DOHH2 (cell line): ENCODE data around the gene HGF.

Experiments used
- H3F3A ChIP-seq: fragments of 200-600 bp; sonication (generic), shearing (Covaris generic); 2 replicates; pipeline ENCODE4 v1.6.0; 2016; ENCODE audit warnings: antibody characterized with exemption, mild to moderate bottlenecking; ENCODE audit not compliant: control insufficient read depth, insufficient read depth
- H3K27ac ChIP-seq: fragments of 200-600 bp; sonication (generic); 2 replicates; pipeline ENCODE4 v1.5.1; 2014; ENCODE audit warnings: low read depth, mild to moderate bottlenecking, low read length, moderate library complexity
- H3K27me3 ChIP-seq: fragments of 200-600 bp; sonication (generic); 2 replicates; pipeline ENCODE4 v1.6.1; 2014; ENCODE audit warnings: mild to moderate bottlenecking, low read length, mixed read lengths; ENCODE audit not compliant: control insufficient read depth
- H3K36me3 ChIP-seq: fragments of 200-600 bp; sonication (generic); 2 replicates; pipeline ENCODE4 v1.6.1; 2014; ENCODE audit warnings: mild to moderate bottlenecking, low read length, moderate library complexity, mixed read lengths; ENCODE audit not compliant: control insufficient read depth
- H3K4me1 ChIP-seq: fragments of 200-600 bp; sonication (generic); 2 replicates; pipeline ENCODE4 v1.6.1; 2014; ENCODE audit warnings: mild to moderate bottlenecking, low read length, mixed read lengths; ENCODE audit not compliant: control insufficient read depth
- H3K4me2 ChIP-seq: fragments of 200-600 bp; sonication (generic); 2 replicates; pipeline ENCODE4 v1.6.0; 2014; ENCODE audit warnings: mild to moderate bottlenecking, low read length, moderate library complexity
- H3K4me3 ChIP-seq: fragments of 200-600 bp; sonication (generic); 2 replicates; pipeline ENCODE4 v1.5.1; 2014; ENCODE audit warnings: mild to moderate bottlenecking, low read length, mixed read lengths
- H3K79me2 ChIP-seq: fragments of 200-600 bp; sonication (generic); 2 replicates; pipeline ENCODE4 v1.6.1; 2014; ENCODE audit warnings: mild to moderate bottlenecking, low read length, mixed read lengths; ENCODE audit not compliant: control insufficient read depth
- H3K9me2 ChIP-seq: fragments of 200-600 bp; sonication (generic); replicated peaks from 2 replicates; pipeline ENCODE4 v1.6.1; 2014; ENCODE audit warnings: mild to moderate bottlenecking, low read length, mixed read lengths; ENCODE audit not compliant: control insufficient read depth
- H3K9me3 ChIP-seq: fragments of 200-600 bp; sonication (generic); 2 replicates; pipeline ENCODE4 v1.6.1; 2014; ENCODE audit warnings: antibody characterized with exemption, low read length, mixed read lengths; ENCODE audit not compliant: control insufficient read depth, insufficient read depth
- H4K20me1 ChIP-seq: fragments of 200-600 bp; sonication (generic); 2 replicates; pipeline ENCODE4 v1.6.0; 2014; ENCODE audit warnings: low read depth, mild to moderate bottlenecking, antibody characterized with exemption, low read length, moderate library complexity; ENCODE audit not compliant: control insufficient read depth, insufficient read depth
- CTCF ChIP-seq: fragments of 200-600 bp; sonication (generic); IDR thresholded peaks from one replicate; pipeline ENCODE4 v1.5.1; 2014; ENCODE audit warnings: antibody characterized with exemption, mild to moderate bottlenecking, low read depth, low read length; ENCODE audit not compliant: poor library complexity, severe bottlenecking
- EZH2phosphoT487 ChIP-seq: fragments of 200-600 bp; sonication (generic); IDR thresholded peaks from 2 replicates; pipeline ENCODE4 v1.6.1; 2017; ENCODE audit warnings: borderline replicate concordance, mild to moderate bottlenecking, antibody characterized with exemption, low read length, moderate library complexity, mixed read lengths

HGF gene

GRCh38 chr7:81705206-81705605 lies 64.6 kb downstream of the HGF start:
- no peak overlapping the region for H3K27ac ChIP-seq
- H4K20me1 ChIP-seq = no peaks in the 10 kb centered on the region
- no peaks in the 10 kb centered on the region for H3K36me3 ChIP-seq
- peaks cover 5% of the 10 kb centered on the region; the same call in 1 of the 2 replicates for H3K27me3 ChIP-seq
- no peak for TF ChIP-seq EZH2phosphoT487
- no peak for TF ChIP-seq CTCF
- no peak overlapping the region for H3K4me2 ChIP-seq
- no peaks in the 10 kb centered on the region for H3K4me1 ChIP-seq
- H3K9me3 ChIP-seq = no peaks in the 10 kb centered on the region
- no peaks in the 10 kb centered on the region for H3F3A ChIP-seq
- no peaks in the 10 kb centered on the region for H3K9me2 ChIP-seq
- no peaks in the 10 kb centered on the region for H3K79me2 ChIP-seq
- no peak overlapping the region for H3K4me3 ChIP-seq

GRCh38 chr7:81704595-81704994 lies 65.3 kb downstream of the HGF start:
- TF ChIP-seq CTCF = no peak
- no peak for TF ChIP-seq EZH2phosphoT487

GRCh38 chr7:81698965-81699364 lies 70.9 kb downstream of the HGF start:
- no peaks in the 10 kb centered on the region for H3K9me2 ChIP-seq
- H3F3A ChIP-seq = no peaks in the 10 kb centered on the region
- H4K20me1 ChIP-seq = no peaks in the 10 kb centered on the region
- H3K4me1 ChIP-seq = no peaks in the 10 kb centered on the region
- no peak overlapping the region for H3K4me3 ChIP-seq
- H3K27ac ChIP-seq = no peak overlapping the region
- no peaks in the 10 kb centered on the region for H3K9me3 ChIP-seq
- no peaks in the 10 kb centered on the region for H3K27me3 ChIP-seq
- H3K36me3 ChIP-seq = no peaks in the 10 kb centered on the region
- TF ChIP-seq EZH2phosphoT487 (no peak), CTCF (no peak)
- H3K4me2 ChIP-seq = no peak overlapping the region
- H3K79me2 ChIP-seq = no peaks in the 10 kb centered on the region

More at GRCh38 chr7:81704595-81704994, 65.3 kb downstream of the HGF start:
- Histone ChIP-seq H3K79me2 (no peaks in the 10 kb centered on the region), H3K36me3 (no peaks in the 10 kb centered on the region), H3K27ac (no peak overlapping the region), H3F3A (no peaks in the 10 kb centered on the region), H3K4me2 (no peak overlapping the region), H3K4me3 (no peak overlapping the region), H4K20me1 (no peaks in the 10 kb centered on the region), H3K4me1 (no peaks in the 10 kb centered on the region), H3K27me3 (peaks cover 5% of the 10 kb centered on the region; the same call in 1 of the 2 replicates), H3K9me3 (no peaks in the 10 kb centered on the region), H3K9me2 (no peaks in the 10 kb centered on the region)

- H3K9me3 ChIP-seq = no peaks in the 10 kb centered on the region
- no peak overlapping the region for H3K4me3 ChIP-seq
- H3K27me3 ChIP-seq = no peaks in the 10 kb centered on the region
- H3K79me2 ChIP-seq = no peaks in the 10 kb centered on the region
- H3K4me2 ChIP-seq = no peak overlapping the region
- no peaks in the 10 kb centered on the region for H3K36me3 ChIP-seq
- H3K27ac ChIP-seq = no peak overlapping the region
- H4K20me1 ChIP-seq = no peaks in the 10 kb centered on the region
- H3F3A ChIP-seq = no peaks in the 10 kb centered on the region
- H3K9me2 ChIP-seq = no peaks in the 10 kb centered on the region
- H3K4me1 ChIP-seq = no peaks in the 10 kb centered on the region
- TF ChIP-seq EZH2phosphoT487 = no peak
- no peak for TF ChIP-seq CTCF
Measured at GRCh38 chr7:81694711-81695110, 75.1 kb downstream of the HGF start.
